A673 (cell line): ENCODE measurements around the gene HES1.

Experiments
- CTCF ChIP-seq: fragments of 300-800, 200-600 bp; sonication (generic); conservative IDR thresholded peaks from 2 replicates; pipeline ENCODE4 v1.5.1; 2017; ENCODE audit warnings: low read depth, mild to moderate bottlenecking, antibody characterized with exemption, low read length, moderate library complexity, mixed read lengths
- EZH2 ChIP-seq: fragments of 200-600 bp; sonication (generic); IDR thresholded peaks from 2 replicates; pipeline ENCODE4 v1.6.1; 2017; ENCODE audit warnings: borderline replicate concordance, low read depth, mild to moderate bottlenecking, mixed read lengths, antibody characterized with exemption, low read length; ENCODE audit not compliant: poor library complexity, severe bottlenecking

- TF ChIP-seq CTCF, result no peak
- TF ChIP-seq EZH2, result no peak
These were observed 5.6 kb downstream of the HES1 start for GRCh38 chr3:194141415-194142155.
